ENCODE data around the gene GP9.

GRCh38 chr3:129018271-129018670, 42.3 kb upstream of the GP9 start:
- TF ChIP-seq CTCF (IDR thresholded peaks at IDR 0.05) (no peak), POLR2AphosphoS5 (IDR thresholded peaks at IDR 0.05) (no peak), POLR2A (IDR thresholded peaks at IDR 0.05; ENCODE audit: low read depth) (no peak), EP300 (IDR thresholded peaks at IDR 0.05) (no peak)
